NCI-H2196 (cell line): ENCODE measurements around the gene TRMT10B.
"Not testable (repeated sequence)": the region's sequence is repeated elsewhere in the genome, so short reads cannot be mapped to it uniquely, and the experiment has no call there.

Experiments
- DNase-seq: peaks from one replicate; lab custom pipeline; 2025; ENCODE audit not compliant: unreplicated experiment; lab: John Stamatoyannopoulos, UW

Gene TRMT10B

GRCh38 chr9:37749129-37749528 lies 4.5 kb upstream of the TRMT10B start:
- DNase-seq: no peak

GRCh38 chr9:37751186-37751585 lies 2.4 kb upstream of the TRMT10B start:
- no peak for DNase-seq

- not testable (repeated sequence) for DNase-seq
Observed at GRCh38 chr9:37751704-37752103, 1.9 kb upstream of the TRMT10B start.

GRCh38 chr9:37752112-37752511 lies 1.5 kb upstream of the TRMT10B start:
- not testable (repeated sequence) for DNase-seq

- no peak for DNase-seq
Observed at GRCh38 chr9:37752642-37753488, 740 bp upstream of the TRMT10B start.

GRCh38 chr9:37758747-37759146 lies 5.1 kb downstream of the TRMT10B start:
- DNase-seq: no peak

- no peak for DNase-seq
Observed at GRCh38 chr9:37760416-37761161, 7.0 kb downstream of the TRMT10B start.

- DNase-seq: no peak
Observed at GRCh38 chr9:37761511-37761910, 7.9 kb downstream of the TRMT10B start.

- not testable (repeated sequence) for DNase-seq
Observed at GRCh38 chr9:37765263-37765662, 11.7 kb downstream of the TRMT10B start.

GRCh38 chr9:37769306-37769705 lies 15.7 kb downstream of the TRMT10B start:
- DNase-seq: no peak

GRCh38 chr9:37769995-37770394 lies 16.4 kb downstream of the TRMT10B start:
- DNase-seq: no peak

GRCh38 chr9:37775216-37775919 lies 21.8 kb downstream of the TRMT10B start:
- DNase-seq: no peak

- no peak for DNase-seq
Observed at GRCh38 chr9:37776328-37776727, 22.7 kb downstream of the TRMT10B start.

- DNase-seq: no peak
Observed at GRCh38 chr9:37778534-37778933, 24.9 kb downstream of the TRMT10B start.

- no peak for DNase-seq
Observed at GRCh38 chr9:37784291-37784615, 30.6 kb downstream of the TRMT10B start.

- peak; percentile 92 for DNase-seq
Observed at GRCh38 chr9:37784616-37785483, 31.2 kb downstream of the TRMT10B start, which contains the start of gene EXOSC3. Gene EXOSC3, minus strand, starts transcription at chr9:37785064. Its CDS starts 20 bp downstream, at chr9:37785044.

- no peak for DNase-seq
Observed at GRCh38 chr9:37787059-37787458, 33.5 kb downstream of the TRMT10B start.

GRCh38 chr9:37788332-37788731 lies 34.7 kb downstream of the TRMT10B start:
- DNase-seq: no peak

- no peak for DNase-seq
Observed at GRCh38 chr9:37790096-37790495, 36.5 kb downstream of the TRMT10B start.

GRCh38 chr9:37792122-37792521 lies 38.5 kb downstream of the TRMT10B start:
- DNase-seq: no peak

- no peak for DNase-seq
Observed at GRCh38 chr9:37796232-37796631, 42.6 kb downstream of the TRMT10B start.
